Measurements from ENCODE around the gene PTDSS2. TPM values are rescaled to one million over a fixed set of nuclear protein-coding genes. Genes with fewer than 3 reads are reported as not detected.
"Not testable (repeated sequence)": the region's sequence is repeated elsewhere in the genome, so short reads cannot be mapped to it uniquely, and the experiment has no call there.

Gene PTDSS2
- total and polyA plus RNA-seq, 10 of the 15 experiments (the other 5 are each of a cell fraction or from before 2014, with no cell fraction given), result 0.39 to 21.1 (median 10.8) TPM

DNA sequence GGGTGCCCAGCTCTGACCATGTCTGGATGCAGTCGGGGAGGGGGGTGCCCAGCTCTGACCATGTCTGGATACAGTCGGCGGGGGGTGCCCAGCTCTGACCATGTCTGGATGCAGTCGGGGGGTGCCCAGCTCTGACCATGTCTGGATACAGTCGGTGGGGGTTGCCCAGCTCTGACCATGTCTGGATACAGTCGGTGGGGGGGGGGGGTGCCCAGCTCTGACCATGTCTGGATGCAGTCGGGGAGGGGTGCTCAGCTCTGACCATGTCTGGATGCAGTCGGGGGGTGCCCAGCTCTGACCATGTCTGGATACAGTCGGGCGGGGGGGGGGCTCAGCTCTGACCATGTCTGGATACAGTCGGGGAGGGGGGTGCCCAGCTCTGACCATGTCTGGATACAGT lies 38.6 kb upstream of the PTDSS2 start:
- in situ Hi-C loops (cut with MboI); H3K79me2 ChIP-seq (ENCODE audit: control insufficient read depth, insufficient read depth, low read length); H3K4me3 ChIP-seq; BruUV-seq (replicated peaks); H3K27ac ChIP-seq (ENCODE audit: control insufficient read depth, insufficient read depth); DNase-seq (ENCODE audit: low read depth, low spot score); H3K36me3 ChIP-seq (ENCODE audit: control insufficient read depth in 2 of 2, insufficient read depth in 2 of 2, low read length in 1 of 2); RAD21 ChIA-PET (ENCODE audit: unreplicated experiment); H3K9ac ChIP-seq (ENCODE audit: control insufficient read depth, insufficient read depth, low read length); H3K4me1 ChIP-seq (ENCODE audit: control insufficient read depth, insufficient read depth, low read length); FAIRE-seq; H3K4me2 ChIP-seq (ENCODE audit: control insufficient read depth, insufficient read depth); SMC1A ChIA-PET (ENCODE audit: uncharacterized antibody, unreplicated experiment); ATAC-seq; H4K20me1 ChIP-seq (ENCODE audit: control insufficient read depth, insufficient read depth); H3K27me3 ChIP-seq (replicated peaks in 1 of 2; ENCODE audit: control insufficient read depth in 2 of 2, insufficient read depth in 2 of 2, low read length in 1 of 2); H2AFZ ChIP-seq (ENCODE audit: control insufficient read depth, low read depth, low read length); CTCF ChIA-PET; H3K9me3 ChIP-seq (replicated peaks; ENCODE audit: control insufficient read depth, insufficient read depth, low read length); intact Hi-C loops (cut with micrococcal nuclease; ENCODE audit: unreplicated experiment): not testable (repeated sequence)
- WGBS (ENCODE audit: insufficient coverage, insufficient replicate concordance, low lambda C conversion rate, missing lambda C conversion rate), result 78% methylated on average over 6 of the region's 11 CpGs
- POLR2A ChIA-PET, result interaction anchor here (0.6 kb wide), 2 partner anchors 31 to 147 kb away, joined by 3 to 5 read pairs; no protein-coding TSS in a partner anchor

DNA sequence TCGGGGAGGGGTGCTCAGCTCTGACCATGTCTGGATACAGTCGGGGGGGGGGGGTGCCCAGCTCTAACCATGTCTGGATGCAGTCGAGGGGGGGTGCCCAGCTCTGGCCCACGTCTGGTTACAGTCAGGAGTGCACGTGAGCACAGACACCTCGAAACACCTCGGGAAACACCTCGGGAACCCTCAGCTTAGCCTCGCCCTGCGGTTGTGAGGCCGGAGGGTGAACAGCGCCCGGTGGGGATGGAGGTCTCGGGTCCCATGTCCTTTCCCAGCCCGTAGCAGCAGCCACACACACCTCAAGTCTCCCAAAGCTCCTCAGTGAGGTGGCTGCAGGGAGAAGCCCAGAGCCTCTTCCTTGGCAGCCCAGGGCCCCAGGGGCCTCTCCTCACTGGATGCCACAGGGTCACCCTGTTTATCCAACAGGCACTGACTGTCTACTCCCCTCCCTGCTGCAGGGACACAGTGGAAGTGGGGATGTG lies 37.4 kb upstream of the PTDSS2 start:
- no TSS peak for BruUV-seq (replicated peaks)
- in situ Hi-C loops (cut with MboI) (no loop called here), intact Hi-C loops (cut with micrococcal nuclease; ENCODE audit: unreplicated experiment) (no loop called here)
- no peaks in the 10 kb centered on the region for H3K9me3 ChIP-seq (replicated peaks; ENCODE audit: control insufficient read depth, insufficient read depth, low read length)
- RAD21 ChIA-PET (ENCODE audit: unreplicated experiment), result no interaction called here
- 49% methylated on average over 13 of the region's 15 CpGs for WGBS (ENCODE audit: insufficient coverage, insufficient replicate concordance, low lambda C conversion rate, missing lambda C conversion rate)
- H3K79me2 ChIP-seq (ENCODE audit: control insufficient read depth, insufficient read depth, low read length), result no peaks in the 10 kb centered on the region
- peaks cover 8% of the 10 kb centered on the region for H3K4me1 ChIP-seq (ENCODE audit: control insufficient read depth, insufficient read depth, low read length)
- no peak overlapping the region for H3K9ac ChIP-seq (ENCODE audit: control insufficient read depth, insufficient read depth, low read length)
- no peak overlapping the region for H3K27ac ChIP-seq (ENCODE audit: control insufficient read depth, insufficient read depth)
- SMC1A ChIA-PET (ENCODE audit: uncharacterized antibody, unreplicated experiment), result no interaction called here
- no peak overlapping the region for H3K4me2 ChIP-seq (ENCODE audit: control insufficient read depth, insufficient read depth)
- CTCF ChIA-PET, result interaction anchor here (0.9 kb wide), 1 partner anchor 36 kb away, joined by 3 read pairs; no protein-coding TSS in a partner anchor
- ATAC-seq (no peak), FAIRE-seq (no peak), DNase-seq (ENCODE audit: low read depth, low spot score) (no peak)
- H3K4me3 ChIP-seq, result no peak overlapping the region
- no peaks in the 10 kb centered on the region for H4K20me1 ChIP-seq (ENCODE audit: control insufficient read depth, insufficient read depth)
- TF ChIP-seq ZNF217 (IDR thresholded peaks at IDR 0.05) (no peak), CBFB (IDR thresholded peaks at IDR 0.05; ENCODE audit: low read depth) (no peak)
- no peak overlapping the region for H2AFZ ChIP-seq (ENCODE audit: control insufficient read depth, low read depth, low read length)
- no peaks in the 10 kb centered on the region for H3K36me3 ChIP-seq (ENCODE audit: control insufficient read depth in 2 of 2, insufficient read depth in 2 of 2, low read length in 1 of 2)
- no peaks in the 10 kb centered on the region for H3K27me3 ChIP-seq (replicated peaks in 1 of 2; ENCODE audit: control insufficient read depth in 2 of 2, insufficient read depth in 2 of 2, low read length in 1 of 2)
- POLR2A ChIA-PET, result no interaction called here

All from GM12878 (cell line).